OCI-LY7 (cell line): ENCODE measurements around the gene TMA7B.

Experiments used
- CTCF ChIP-seq: fragments of 200-600 bp; sonication (generic); conservative IDR thresholded peaks from 2 replicates; pipeline ENCODE4 v1.5.1; 2014; ENCODE audit warnings: mild to moderate bottlenecking, antibody characterized with exemption, low read length, moderate library complexity, mixed read lengths
- EZH2phosphoT487 ChIP-seq: fragments of 200-600 bp; sonication (generic); IDR thresholded peaks from 2 replicates; pipeline ENCODE4 v1.6.1; 2018; ENCODE audit warnings: low read depth, borderline replicate concordance, mild to moderate bottlenecking, mixed run types, antibody characterized with exemption, low read length, moderate library complexity, mixed read lengths

- TF ChIP-seq CTCF (no peak), EZH2phosphoT487 (no peak)
Observed at GRCh38 chr22:39962071-39962470, 1.9 kb downstream of the TMA7B start.
